Natural killer cell (primary cell): ENCODE data around the gene HSDL2. TPM values are rescaled to one million over a fixed set of nuclear protein-coding genes. Genes with fewer than 3 reads are reported as not detected.
A peak's percentile ranks its signal among the peaks of the same experiment; 100 is the strongest.

Experiments
- ATAC-seq, 3 donors: fragments of 150-1000 bp in 2 of 3; fragments of 200-7000 bp in 1 of 3; cut with Tn5 transposase; 1 replicate in 1 of 3; 2 replicates in 2 of 3; pipeline ENCODE4 v1.10.0; 2021; ENCODE audit warnings: mild to moderate bottlenecking in 2 of 3, moderate library complexity in 2 of 3
- DNase-seq, 2 donors: peaks; one replicate each; pipeline versions ENCODE4 v3.0.0 to v3.0.0-alpha.2; 2013 to 2021; ENCODE audit warnings: mixed read lengths in 1 of 2
- H3K27ac ChIP-seq: one replicate; pipeline ENCODE4 v1.5.1; 2013; ENCODE audit warnings: mild to moderate bottlenecking, low read length
- H3K27me3 ChIP-seq: one replicate; pipeline ENCODE4 v1.6.1; 2013; ENCODE audit warnings: low read length; ENCODE audit not compliant: control insufficient read depth, insufficient read depth
- H3K36me3 ChIP-seq: one replicate; pipeline ENCODE4 v1.6.1; 2013; ENCODE audit warnings: low read length; ENCODE audit not compliant: control insufficient read depth, insufficient read depth
- H3K4me1 ChIP-seq: one replicate; pipeline ENCODE4 v1.6.1; 2013; ENCODE audit warnings: low read length; ENCODE audit not compliant: control insufficient read depth, insufficient read depth
- H3K4me3 ChIP-seq: one replicate; pipeline ENCODE4 v1.5.1; 2013; ENCODE audit warnings: low read length
- H3K9me3 ChIP-seq: one replicate; pipeline ENCODE4 v1.6.1; 2013; ENCODE audit warnings: low read length; ENCODE audit not compliant: control insufficient read depth, insufficient read depth
- H3K27ac Mint-ChIP-seq, 2 donors: one replicate each; pipeline ENCODE4 v1.8.0; 2022; ENCODE audit warnings: mild to moderate bottlenecking in 2 of 2, mixed read lengths in 2 of 2, moderate library complexity in 1 of 2
- H3K27me3 Mint-ChIP-seq, 2 donors: one replicate each; pipeline ENCODE4 v1.8.0; 2022; ENCODE audit warnings: low read depth in 2 of 2, mixed read lengths in 2 of 2
- H3K36me3 Mint-ChIP-seq: one replicate; pipeline ENCODE4 v1.8.0; 2022; ENCODE audit warnings: mixed read lengths
- H3K4me1 Mint-ChIP-seq, 2 donors: one replicate each; pipeline ENCODE4 v1.8.0; 2022; ENCODE audit warnings: mixed read lengths in 2 of 2
- H3K4me3 Mint-ChIP-seq: one replicate; pipeline ENCODE4 v1.8.0; 2022; ENCODE audit warnings: mild to moderate bottlenecking, moderate library complexity, mixed read lengths
- H3K9me3 Mint-ChIP-seq, 2 donors: one replicate each; pipeline ENCODE4 v1.8.0; 2022; ENCODE audit warnings: mixed read lengths in 2 of 2
- CTCF ChIP-seq: fragments of 200-600 bp; IDR thresholded peaks from one replicate; pipeline ENCODE4 v1.8.0; 2022; ENCODE audit warnings: antibody characterized with exemption
- WGBS: methylation state at CpG from one replicate; pipeline ENCODE4 v1.1.7; 2013; ENCODE audit warnings: missing lambda C conversion rate; ENCODE audit not compliant: insufficient coverage; 5-methylcytosine and 5-hydroxymethylcytosine counted together
- intact Hi-C: fragments of 100-400 bp; cut with micrococcal nuclease; formaldehyde crosslinking; loops from one replicate; pipeline ENCODE4 v1.14.2; 2022
- total RNA-seq, 4 donors: library from RNA; stranded (reverse); fragments of 120-200 nt in 1 of 4; gene quantifications; one replicate each; pipeline versions ENCODE4 v1.2.3 to v1.2.4, GENCODE V29; 2013 to 2022

HSDL2 gene
- total RNA-seq, 3 donors from 2014 or later (not counting 1 experiment from before 2014, with no cell fraction given): 7.9 to 18.3 (median 8.6) TPM

- Mint-ChIP-seq H3K36me3 (no peaks in the 10 kb centered on the region), H3K4me1 (peaks cover 31 to 36% of the 10 kb centered on the region in 2 donors), H3K9me3 (no peaks in the 10 kb centered on the region), H3K27ac (no peak overlapping the region), H3K4me3 (no peak overlapping the region), H3K27me3 (no peaks in the 10 kb centered on the region)
- Histone ChIP-seq H3K4me3 (no peak overlapping the region), H3K36me3 (no peaks in the 10 kb centered on the region), H3K27ac (no peak overlapping the region), H3K9me3 (no peaks in the 10 kb centered on the region), H3K4me1 (peaks cover 9% of the 10 kb centered on the region), H3K27me3 (no peaks in the 10 kb centered on the region)
- DNase-seq (no peak), ATAC-seq (no peak)
- intact Hi-C loops: no loop called here
- TF ChIP-seq CTCF: no peak
- WGBS: 94% methylated on average over 5 of the region's 5 CpGs
These were observed 4.5 kb upstream of the HSDL2 start for GRCh38 chr9:112375361-112375760.

DNA sequence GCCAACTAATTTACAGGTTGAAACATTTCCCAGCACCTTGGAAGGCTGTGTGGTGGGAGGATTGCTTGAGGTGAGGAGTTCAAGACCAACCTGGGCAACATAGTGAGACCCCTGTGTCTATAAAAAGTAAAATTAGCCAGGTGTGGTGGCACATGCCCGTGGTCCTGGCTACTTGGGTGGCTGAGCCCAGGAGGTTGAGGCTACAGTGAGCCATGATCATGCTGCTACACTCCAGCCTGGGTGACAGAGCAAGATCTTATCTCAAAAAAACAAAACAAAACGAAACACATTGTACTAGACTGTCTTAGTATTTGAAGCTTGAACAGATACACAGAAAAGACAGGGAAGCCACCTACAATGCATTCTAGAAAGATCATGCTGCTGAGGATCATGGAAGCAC is 2.8 kb upstream of the HSDL2 start:
- no peak for TF ChIP-seq CTCF
- Histone ChIP-seq H3K27ac (no peak overlapping the region), H3K4me1 (peaks cover 9% of the 10 kb centered on the region), H3K9me3 (no peaks in the 10 kb centered on the region), H3K36me3 (no peaks in the 10 kb centered on the region), H3K27me3 (no peaks in the 10 kb centered on the region), H3K4me3 (no peak overlapping the region)
- Mint-ChIP-seq H3K36me3 (no peaks in the 10 kb centered on the region), H3K27me3 (no peaks in the 10 kb centered on the region), H3K4me1 (peaks cover 39 to 48% of the 10 kb centered on the region in 2 donors), H3K27ac (peak overlapping the region in 1 of 2 donors; percentile 97), H3K9me3 (no peaks in the 10 kb centered on the region), H3K4me3 (peak overlapping the region; percentile 100)
- WGBS: 11% methylated on average over 2 of the region's 2 CpGs
- DNase-seq (peak in 1 of 2 donors; percentile 16), ATAC-seq (no peak)
- intact Hi-C loops: no loop called here

DNA sequence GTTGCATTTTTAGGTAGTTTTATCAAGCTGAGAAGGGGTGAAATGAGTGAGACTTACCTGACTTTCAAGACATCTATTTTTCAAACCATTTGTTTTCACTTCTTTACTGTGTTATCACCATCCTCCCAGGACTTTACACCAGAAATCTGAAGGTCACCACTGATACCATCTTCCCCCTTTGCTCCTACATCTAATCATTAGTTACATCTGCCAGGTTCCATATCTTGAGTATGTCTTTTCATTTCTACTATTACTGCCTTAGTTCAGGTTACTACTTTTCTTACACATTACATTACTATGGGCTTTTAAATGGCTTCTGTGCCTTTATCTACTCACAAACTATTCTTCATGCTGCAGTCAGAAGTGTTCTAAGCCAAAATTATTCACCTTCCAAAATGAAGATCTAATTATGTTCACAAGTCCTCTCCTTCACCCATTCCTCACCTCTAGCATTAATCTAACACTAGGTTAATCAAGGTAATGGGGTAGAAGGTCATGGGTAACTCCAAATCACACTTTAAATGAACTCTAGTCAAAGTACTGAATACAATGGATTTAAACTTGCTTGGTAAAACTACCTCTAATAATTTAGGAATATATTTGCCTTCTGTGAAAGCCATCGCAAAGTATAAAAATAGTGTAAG is 2.1 kb upstream of the HSDL2 start:
- H3K27me3 ChIP-seq: no peaks in the 10 kb centered on the region
- H3K4me1 ChIP-seq: peaks cover 9% of the 10 kb centered on the region
- H3K4me3 Mint-ChIP-seq: peak overlapping the region; percentile 100
- H3K36me3 ChIP-seq: no peaks in the 10 kb centered on the region
- no peak for ATAC-seq
- no peaks in the 10 kb centered on the region for H3K9me3 Mint-ChIP-seq
- WGBS: 83% methylated on average over 1 of the region's 1 CpG
- no peaks in the 10 kb centered on the region for H3K27me3 Mint-ChIP-seq
- intact Hi-C loops: loop anchor here (2.0 kb wide), 1 partner anchor 43 kb away; no protein-coding TSS in a partner anchor
- H3K27ac Mint-ChIP-seq: peak overlapping the region; percentile 97 to 98
- no peak for DNase-seq
- no peak overlapping the region for H3K27ac ChIP-seq
- peaks cover 39 to 48% of the 10 kb centered on the region in 2 donors for H3K4me1 Mint-ChIP-seq
- no peaks in the 10 kb centered on the region for H3K9me3 ChIP-seq
- no peaks in the 10 kb centered on the region for H3K36me3 Mint-ChIP-seq
- no peak overlapping the region for H3K4me3 ChIP-seq
- TF ChIP-seq CTCF: no peak
